Karpas-422 (cell line): ENCODE data around the gene ZNF850. TPM values are rescaled to one million over a fixed set of nuclear protein-coding genes. Genes with fewer than 3 reads are reported as not detected.

Experiments used
- total RNA-seq: library from RNA; depleted of rRNA; stranded (reverse); fragments of >200 nt; shearing (Covaris generic); gene quantifications from 2 replicates; pipeline ENCODE4 v1.2.3, GENCODE V29; 2014; ENCODE audit warnings: low replicate concordance; rRNA removed

ZNF850 gene
- total RNA-seq, 1 experiment from 2014 or later: 2.7 TPM

Other genes with a start within 250 kb of the ZNF850 start
- gene ZNF260, start 244.5 kb downstream of the ZNF850 start, total RNA-seq: 9.6 and 31.6 TPM in 2 replicates
- gene ZNF529, start 199.5 kb downstream of the ZNF850 start, total RNA-seq: 12.2 and 23.1 TPM in 2 replicates
- 2.9 and 6.1 TPM in 2 replicates for gene ZNF382, start 167.5 kb downstream of the ZNF850 start, total RNA-seq
- gene ZNF461, start 106.0 kb downstream of the ZNF850 start, total RNA-seq: 9.5 and 17.5 TPM in 2 replicates
- 13.9 and 18.8 TPM in 2 replicates for gene ZNF567, start 85.2 kb downstream of the ZNF850 start, total RNA-seq
- 10.5 and 16.1 TPM in 2 replicates for gene ZNF790, start 65.6 kb upstream of the ZNF850 start, total RNA-seq
- gene ZNF345, start 78.1 kb upstream of the ZNF850 start, total RNA-seq: 4.4 and 11.3 TPM in 2 replicates
- 0.47 and 1.8 TPM in 2 replicates for gene ZNF829, start 143.5 kb upstream of the ZNF850 start, total RNA-seq
- 0.48 and 2.1 TPM in 2 replicates for gene ZNF568, start 143.5 kb upstream of the ZNF850 start, total RNA-seq